HCT116 (cell line): ENCODE data around the gene RRBP1. TPM values are rescaled to one million over a fixed set of nuclear protein-coding genes. Genes with fewer than 3 reads are reported as not detected.
A peak's percentile ranks its signal among the peaks of the same experiment; 100 is the strongest.

Experiments used
- ATAC-seq: fragments of 200-7000 bp; cut with Tn5 transposase; 2 replicates; pipeline ENCODE4 v1.9.1; 2020; ENCODE audit warnings: mild to moderate bottlenecking, moderate library complexity
- BruUV-seq: library from RNA; stranded (reverse); fragments of 400-500 nt; replicated peaks from 2 replicates; lab custom pipeline; 2021; lab: Mats Ljungman, UMichigan
- CTCF ChIA-PET: fragments of 300-600 bp; sonication (Branson Sonifier 250); formaldehyde crosslinking; loops from one replicate; lab custom pipeline; 2021; ENCODE audit warnings: antibody characterized with exemption; lab: Charles Lee
- POLR2A ChIA-PET: fragments of 300-600, 350-600 bp; sonication (Branson Sonifier 250); formaldehyde crosslinking; loops from one replicate; lab custom pipeline; 2021; ENCODE audit warnings: antibody characterized with exemption; lab: Charles Lee
- RAD21 ChIA-PET, 2 experiments: fragments of 300-600 bp; sonication (Branson Sonifier 250); formaldehyde crosslinking; loops; one replicate each; lab custom pipeline; 2023; ENCODE audit warnings: low total read pairs in 2 of 2; ENCODE audit not compliant: uncharacterized antibody in 2 of 2, unreplicated experiment in 2 of 2, low non-redundant PET in 1 of 2; lab: Charles Lee
- DNase-seq: peaks from one replicate; pipeline ENCODE4 v3.0.0-alpha.2; 2010; ENCODE audit warnings: low read depth, low spot score
- H2AFZ ChIP-seq: fragments of 200-600 bp; shearing (Covaris generic), sonication (generic); 2 replicates; pipeline ENCODE4 v1.6.1; 2017; ENCODE audit warnings: low read depth, mixed run types, mixed read lengths, antibody characterized with exemption, low read length; ENCODE audit not compliant: poor library complexity, severe bottlenecking
- H3K27ac ChIP-seq: 2 replicates; pipeline ENCODE4 v1.5.1; 2012; ENCODE audit warnings: low read depth, low read length
- H3K27me3 ChIP-seq: fragments of 200-600 bp; sonication (generic); 2 replicates; pipeline ENCODE4 v1.6.1; 2016; ENCODE audit warnings: mixed run types, low read length, mixed read lengths; ENCODE audit not compliant: insufficient read depth
- H3K36me3 ChIP-seq, 2 experiments: fragments of 200-500 bp in 1 of 2; fragments of 200-600 bp in 1 of 2; sonication (Bioruptor generic) in 1 of 2; sonication (generic) in 1 of 2; 2 replicates each; pipeline versions ENCODE4 v1.5.1 to v1.6.1; 2014 to 2016; ENCODE audit warnings: low read length in 2 of 2, inconsistent platforms in 1 of 2, mixed read lengths in 1 of 2, mixed run types in 1 of 2; ENCODE audit not compliant: insufficient read depth in 2 of 2, control insufficient read depth in 1 of 2
- H3K4me1 ChIP-seq, 2 experiments: fragments of 200-600 bp in 1 of 2; sonication (generic) in 1 of 2; 2 replicates each; pipeline versions ENCODE4 v1.5.1 to v1.6.1; 2012 to 2017; ENCODE audit warnings: low read length in 2 of 2, inconsistent platforms in 1 of 2, mild to moderate bottlenecking in 1 of 2, mixed read lengths in 1 of 2, mixed run types in 1 of 2, moderate library complexity in 1 of 2; ENCODE audit not compliant: insufficient read depth in 2 of 2, control insufficient read depth in 1 of 2
- H3K4me2 ChIP-seq: fragments of 200-600 bp; sonication (generic); 2 replicates; pipeline ENCODE4 v1.6.1; 2017; ENCODE audit warnings: mixed run types, low read length, mixed read lengths
- H3K4me3 ChIP-seq, 2 experiments: fragments of 200-600 bp in 1 of 2; sonication (generic) in 1 of 2; replicated peaks in 1 of 2; 2 replicates each; pipeline ENCODE4 v1.5.1; 2011 to 2016; ENCODE audit warnings: low read length in 2 of 2, control low read depth in 1 of 2, low read depth in 1 of 2, mild to moderate bottlenecking in 1 of 2, mixed read lengths in 1 of 2, mixed run types in 1 of 2
- H3K79me2 ChIP-seq: fragments of 200-600 bp; sonication (generic); 2 replicates; pipeline ENCODE4 v1.6.1; 2017; ENCODE audit warnings: mild to moderate bottlenecking, mixed run types, low read length, moderate library complexity, mixed read lengths; ENCODE audit not compliant: insufficient read depth
- H3K9ac ChIP-seq: fragments of 200-600 bp; sonication (generic); 2 replicates; pipeline ENCODE4 v1.6.1; 2016; ENCODE audit warnings: low read length, mixed read lengths
- H3K9me2 ChIP-seq: fragments of 200-600 bp; sonication (generic), shearing (Covaris generic); 2 replicates; pipeline ENCODE4 v1.6.1; 2017; ENCODE audit warnings: mixed run types, mild to moderate bottlenecking, moderate library complexity; ENCODE audit not compliant: insufficient read depth
- H3K9me3 ChIP-seq, 2 experiments: fragments of 200-500 bp in 1 of 2; fragments of 200-600 bp in 1 of 2; sonication (Bioruptor generic) in 1 of 2; sonication (generic) in 1 of 2; 2 replicates each; pipeline ENCODE4 v1.6.1; 2014 to 2017; ENCODE audit warnings: low read length in 2 of 2, mixed read lengths in 2 of 2, inconsistent platforms in 1 of 2, low read depth in 1 of 2, mild to moderate bottlenecking in 1 of 2, mixed run types in 1 of 2, moderate library complexity in 1 of 2; ENCODE audit not compliant: control insufficient read depth in 1 of 2, insufficient read depth in 1 of 2
- H4K20me1 ChIP-seq: fragments of 200-600 bp; sonication (generic), shearing (Covaris generic); 2 replicates; pipeline ENCODE4 v1.6.1; 2017; ENCODE audit warnings: mixed run types, mild to moderate bottlenecking, moderate library complexity; ENCODE audit not compliant: insufficient read depth
- EGR1 ChIP-seq: IDR thresholded peaks from 2 replicates; pipeline ENCODE4 v1.6.1; 2012; ENCODE audit warnings: low read depth
- EZH2 ChIP-seq: fragments of 200-600 bp; sonication (generic); IDR thresholded peaks from 2 replicates; pipeline ENCODE4 v1.6.1; 2017; ENCODE audit warnings: antibody characterized with exemption, mixed run types
- FOSL1 ChIP-seq: IDR thresholded peaks from 2 replicates; pipeline ENCODE4 v1.6.1; 2012; ENCODE audit warnings: low read depth
- JUND ChIP-seq: IDR thresholded peaks from 2 replicates; pipeline ENCODE4 v1.6.1; 2012
- MAX ChIP-seq: IDR thresholded peaks from 2 replicates; pipeline ENCODE4 v1.6.1; 2012
- POLR2AphosphoS5 ChIP-seq: IDR thresholded peaks from 2 replicates; pipeline ENCODE4 v1.6.1; 2011; ENCODE audit warnings: mild to moderate bottlenecking, low read depth, low read length, moderate library complexity
- TCF7L2 ChIP-seq: IDR thresholded peaks from 2 replicates; pipeline ENCODE4 v1.7.0; 2011; ENCODE audit warnings: borderline replicate concordance, inconsistent platforms; ENCODE audit not compliant: insufficient read depth, insufficient read length; ENCODE audit errors: extremely low read depth
- ZBTB33 ChIP-seq: IDR thresholded peaks from 2 replicates; pipeline ENCODE4 v1.6.1; 2011; ENCODE audit warnings: mild to moderate bottlenecking, low read length, moderate library complexity; ENCODE audit not compliant: insufficient replicate concordance; ENCODE audit errors: extremely low read depth
- ZFX ChIP-seq: fragments of 450-650 bp; IDR thresholded peaks from 2 replicates; pipeline ENCODE4 v1.6.1; 2017
- intact Hi-C: fragments of 100-400 bp; cut with micrococcal nuclease; formaldehyde crosslinking; loops from 2 replicates; pipeline ENCODE4 v1.10.0; 2022
- total RNA-seq: library from RNA; stranded (reverse); gene quantifications from one replicate; pipeline ENCODE4 v1.2.1, GENCODE V29; 2021; ENCODE audit not compliant: unreplicated experiment
- TF ChIP-seq, protein P1 (sequence below), 3 experiments: fragments of 200-600 bp in 1 of 3; sonication (generic) in 1 of 3; IDR thresholded peaks in 2 of 3; conservative IDR thresholded peaks in 1 of 3; 2 replicates each; pipeline ENCODE4 v1.5.1; 2012 to 2017; ENCODE audit warnings: low read depth in 2 of 3, low read length in 2 of 3, antibody characterized with exemption in 1 of 3, borderline replicate concordance in 1 of 3, control low read depth in 1 of 3, mild to moderate bottlenecking in 1 of 3, mixed read lengths in 1 of 3, mixed run types in 1 of 3, moderate library complexity in 1 of 3; ENCODE audit not compliant: insufficient read depth in 1 of 3

Gene RRBP1
- total RNA-seq, 1 experiment from 2014 or later: 123 TPM

DNA sequence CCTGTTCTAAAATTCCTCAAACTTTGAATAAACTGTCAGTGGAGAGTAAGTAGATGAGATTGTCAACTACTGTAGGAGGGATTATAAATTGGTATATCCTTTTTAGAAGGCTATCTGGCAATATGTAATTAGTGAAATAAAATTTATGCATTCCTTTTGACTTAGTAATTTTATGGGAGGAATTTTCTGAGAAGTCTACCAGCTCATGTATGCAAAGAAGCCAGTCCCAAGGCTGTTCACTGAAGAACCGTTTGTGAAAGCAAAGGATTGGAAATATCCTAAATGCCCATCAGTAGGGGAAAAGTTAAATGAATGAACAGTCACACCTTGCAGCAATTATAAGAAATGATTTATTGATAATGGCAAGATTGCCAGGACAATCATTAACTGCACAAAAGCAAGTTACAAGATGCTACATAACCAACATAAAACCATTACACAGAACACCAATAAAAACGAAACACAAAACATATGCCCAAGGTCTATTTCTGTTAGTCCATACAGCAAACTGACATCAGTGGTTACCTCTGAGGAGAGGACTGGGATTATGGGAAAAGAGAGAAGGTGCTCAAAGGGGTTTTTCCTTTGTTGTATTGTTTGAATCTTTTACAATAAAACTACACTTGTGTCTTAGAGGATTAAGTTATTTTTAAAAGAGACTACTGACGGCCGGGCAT lies 116.7 kb downstream of the RRBP1 start:
- no peak overlapping the region for H3K9ac ChIP-seq
- no peaks in the 10 kb centered on the region for H3K9me3 ChIP-seq
- intact Hi-C loops: no loop called here
- RAD21 ChIA-PET: no interaction called here
- peak overlapping the region; percentile 7 for H3K4me2 ChIP-seq
- no peak overlapping the region for H2AFZ ChIP-seq
- no peaks in the 10 kb centered on the region for H3K27me3 ChIP-seq
- CTCF ChIA-PET: no interaction called here
- TF ChIP-seq EGR1 (no peak), TCF7L2 (no peak), JUND (no peak), MAX (no peak), EZH2 (no peak), POLR2AphosphoS5 (no peak), FOSL1 (no peak), ZFX (no peak), ZBTB33 (no peak)
- TF ChIP-seq, protein P1, sequence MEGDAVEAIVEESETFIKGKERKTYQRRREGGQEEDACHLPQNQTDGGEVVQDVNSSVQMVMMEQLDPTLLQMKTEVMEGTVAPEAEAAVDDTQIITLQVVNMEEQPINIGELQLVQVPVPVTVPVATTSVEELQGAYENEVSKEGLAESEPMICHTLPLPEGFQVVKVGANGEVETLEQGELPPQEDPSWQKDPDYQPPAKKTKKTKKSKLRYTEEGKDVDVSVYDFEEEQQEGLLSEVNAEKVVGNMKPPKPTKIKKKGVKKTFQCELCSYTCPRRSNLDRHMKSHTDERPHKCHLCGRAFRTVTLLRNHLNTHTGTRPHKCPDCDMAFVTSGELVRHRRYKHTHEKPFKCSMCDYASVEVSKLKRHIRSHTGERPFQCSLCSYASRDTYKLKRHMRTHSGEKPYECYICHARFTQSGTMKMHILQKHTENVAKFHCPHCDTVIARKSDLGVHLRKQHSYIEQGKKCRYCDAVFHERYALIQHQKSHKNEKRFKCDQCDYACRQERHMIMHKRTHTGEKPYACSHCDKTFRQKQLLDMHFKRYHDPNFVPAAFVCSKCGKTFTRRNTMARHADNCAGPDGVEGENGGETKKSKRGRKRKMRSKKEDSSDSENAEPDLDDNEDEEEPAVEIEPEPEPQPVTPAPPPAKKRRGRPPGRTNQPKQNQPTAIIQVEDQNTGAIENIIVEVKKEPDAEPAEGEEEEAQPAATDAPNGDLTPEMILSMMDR (IDR thresholded peaks at IDR 0.05 in 2 of 3, conservative IDR thresholded peaks at IDR 0.05 in 1 of 3; ENCODE audit: borderline replicate concordance in 1 of 3, insufficient read depth in 1 of 3, low read depth in 2 of 3, low read length in 2 of 3): no peak
- POLR2A ChIA-PET: interaction anchor here (0.6 kb wide), 1 partner anchor 25 kb away, joined by 3 read pairs; no protein-coding TSS in a partner anchor
- no TSS peak for BruUV-seq
- peaks cover 29 to 66% of the 10 kb centered on the region in 2 experiments for H3K4me1 ChIP-seq
- no peaks in the 10 kb centered on the region for H3K9me2 ChIP-seq
- no peak overlapping the region for H3K4me3 ChIP-seq
- ATAC-seq (no peak), DNase-seq (no peak)
- H3K36me3 ChIP-seq: no peaks in the 10 kb centered on the region
- no peak overlapping the region for H3K27ac ChIP-seq
- peaks cover 11% of the 10 kb centered on the region for H3K79me2 ChIP-seq
- no peaks in the 10 kb centered on the region for H4K20me1 ChIP-seq

Other genes starting within 250 kb of the RRBP1 start
- gene BFSP1, start 150.9 kb downstream of the RRBP1 start, total RNA-seq: 8.8 TPM
- 202 TPM for gene DSTN, start 112.2 kb downstream of the RRBP1 start, total RNA-seq
- gene BANF2, start 17.7 kb upstream of the RRBP1 start, total RNA-seq: not detected